ENCODE data around the gene WBP1. TPM values are rescaled to one million over a fixed set of nuclear protein-coding genes. Genes with fewer than 3 reads are reported as not detected.
A peak's percentile ranks its signal among the peaks of the same experiment; 100 is the strongest.

The WBP1 gene
- total RNA-seq, 2 experiments from 2014 or later = 68.8 to 70.8 TPM

DNA sequence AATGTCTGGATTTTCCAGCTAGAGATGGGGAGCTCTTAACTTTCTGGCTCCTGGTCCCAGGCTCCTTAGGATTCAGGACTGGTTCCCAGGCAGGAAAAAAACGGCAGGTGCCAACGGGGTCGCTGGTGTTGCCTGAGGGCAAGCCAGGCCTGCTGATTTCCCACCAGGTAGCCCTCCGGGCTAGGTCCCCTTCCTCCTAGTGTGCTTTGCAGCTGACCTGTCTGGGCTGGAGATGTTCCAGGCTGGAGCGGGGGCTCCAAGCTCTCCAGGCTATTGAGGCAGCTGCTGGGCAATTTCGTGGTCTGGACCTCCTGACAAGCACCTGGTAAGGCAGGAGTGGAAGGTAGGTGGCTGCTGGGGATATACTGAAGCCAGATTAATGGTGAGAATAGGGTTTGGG is 16.2 kb downstream of the WBP1 start:
- POLR2A ChIA-PET = interaction anchor here (0.6 to 1.2 kb wide), 5 partner anchors 17 to 327 kb away, joined by 3 to 5 read pairs (median 4); partner anchors contain the start of genes HTRA2, INO80B and WBP1
- intact Hi-C loops (cut with micrococcal nuclease; ENCODE audit: unreplicated experiment) = no loop called here

DNA sequence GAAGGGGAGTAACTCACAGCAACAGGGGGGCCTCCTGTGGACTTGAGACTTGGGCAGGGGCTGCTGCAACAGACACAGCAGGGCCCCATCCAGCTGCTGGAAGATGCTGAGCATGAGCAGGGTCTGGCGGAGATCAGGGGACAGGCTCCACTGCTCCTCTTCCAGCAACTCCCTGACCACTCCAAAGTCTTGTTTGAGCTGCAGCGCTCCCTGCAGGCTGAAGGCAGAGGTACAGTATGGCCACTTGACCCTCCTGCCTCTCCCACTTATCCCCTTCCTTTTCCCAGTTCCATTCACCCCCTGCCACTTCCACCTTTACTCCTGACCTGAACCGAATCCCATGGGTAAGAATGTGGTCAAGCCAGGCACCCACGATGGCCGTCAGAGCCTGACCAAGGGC is 16.7 kb downstream of the WBP1 start:
- Histone ChIP-seq H3K79me2 (ENCODE audit: insufficient read depth, low read depth, low read length) (peaks cover 7% of the 10 kb centered on the region; the same call in 1 of the 2 replicates), H3K9me3 (ENCODE audit: low read length) (no peaks in the 10 kb centered on the region), H3K4me3 (ENCODE audit: low read depth, low read length, poor library complexity, severe bottlenecking) (no peak overlapping the region), H3K4me2 (ENCODE audit: low read length) (no peak overlapping the region), H3K4me1 (ENCODE audit: insufficient read depth, low read length, poor library complexity, severe bottlenecking) (peaks cover 16% of the 10 kb centered on the region), H4K20me1 (ENCODE audit: insufficient read depth, low read length) (no peaks in the 10 kb centered on the region), H3K27ac (ENCODE audit: low read depth, low read length, poor library complexity, severe bottlenecking) (no peak overlapping the region), H2AFZ (ENCODE audit: low read length) (no peak overlapping the region), H3K36me3 (ENCODE audit: insufficient read depth, low read length) (peaks cover 38% of the 10 kb centered on the region), H3K9me2 (ENCODE audit: insufficient read depth, low read length) (no peaks in the 10 kb centered on the region)
- POLR2A ChIA-PET = interaction anchor here (0.6 to 1.2 kb wide), 2 partner anchors 17 to 20 kb away, joined by 3 to 5 read pairs; partner anchors contain the start of genes INO80B and WBP1
- BruUV-seq (replicated peaks) = no TSS peak
- intact Hi-C loops (cut with micrococcal nuclease; ENCODE audit: unreplicated experiment) = no loop called here
- CTCF ChIA-PET (ENCODE audit: unreplicated experiment) = no interaction called here
- no peak for DNase-seq (ENCODE audit: low spot score)
- TF ChIP-seq, protein P1, sequence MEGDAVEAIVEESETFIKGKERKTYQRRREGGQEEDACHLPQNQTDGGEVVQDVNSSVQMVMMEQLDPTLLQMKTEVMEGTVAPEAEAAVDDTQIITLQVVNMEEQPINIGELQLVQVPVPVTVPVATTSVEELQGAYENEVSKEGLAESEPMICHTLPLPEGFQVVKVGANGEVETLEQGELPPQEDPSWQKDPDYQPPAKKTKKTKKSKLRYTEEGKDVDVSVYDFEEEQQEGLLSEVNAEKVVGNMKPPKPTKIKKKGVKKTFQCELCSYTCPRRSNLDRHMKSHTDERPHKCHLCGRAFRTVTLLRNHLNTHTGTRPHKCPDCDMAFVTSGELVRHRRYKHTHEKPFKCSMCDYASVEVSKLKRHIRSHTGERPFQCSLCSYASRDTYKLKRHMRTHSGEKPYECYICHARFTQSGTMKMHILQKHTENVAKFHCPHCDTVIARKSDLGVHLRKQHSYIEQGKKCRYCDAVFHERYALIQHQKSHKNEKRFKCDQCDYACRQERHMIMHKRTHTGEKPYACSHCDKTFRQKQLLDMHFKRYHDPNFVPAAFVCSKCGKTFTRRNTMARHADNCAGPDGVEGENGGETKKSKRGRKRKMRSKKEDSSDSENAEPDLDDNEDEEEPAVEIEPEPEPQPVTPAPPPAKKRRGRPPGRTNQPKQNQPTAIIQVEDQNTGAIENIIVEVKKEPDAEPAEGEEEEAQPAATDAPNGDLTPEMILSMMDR (conservative IDR thresholded peaks at IDR 0.05; ENCODE audit: low read length) = peak; percentile 54
- no peak for TF ChIP-seq EZH2phosphoT487 (IDR thresholded peaks at IDR 0.05; ENCODE audit: borderline replicate concordance, low read depth, low read length)

More for the DNA sequence above, 16.2 kb downstream of the WBP1 start:
- TF ChIP-seq EZH2phosphoT487 (IDR thresholded peaks at IDR 0.05; ENCODE audit: borderline replicate concordance, low read depth, low read length) = no peak
- TF ChIP-seq, protein P1 (conservative IDR thresholded peaks at IDR 0.05; ENCODE audit: low read length) = no peak
- Histone ChIP-seq H3K36me3 (ENCODE audit: insufficient read depth, low read length) (peaks cover 34% of the 10 kb centered on the region), H3K4me2 (ENCODE audit: low read length) (no peak overlapping the region), H3K9me3 (ENCODE audit: low read length) (no peaks in the 10 kb centered on the region), H3K27ac (ENCODE audit: low read depth, low read length, poor library complexity, severe bottlenecking) (no peak overlapping the region), H3K4me1 (ENCODE audit: insufficient read depth, low read length, poor library complexity, severe bottlenecking) (peaks cover 16% of the 10 kb centered on the region), H3K79me2 (ENCODE audit: insufficient read depth, low read depth, low read length) (peaks cover 7% of the 10 kb centered on the region; the same call in 1 of the 2 replicates), H3K4me3 (ENCODE audit: low read depth, low read length, poor library complexity, severe bottlenecking) (no peak overlapping the region), H2AFZ (ENCODE audit: low read length) (no peak overlapping the region), H4K20me1 (ENCODE audit: insufficient read depth, low read length) (no peaks in the 10 kb centered on the region), H3K9me2 (ENCODE audit: insufficient read depth, low read length) (no peaks in the 10 kb centered on the region)
- CTCF ChIA-PET (ENCODE audit: unreplicated experiment) = interaction anchor here (0.6 kb wide), 2 partner anchors 22 to 77 kb away, joined by 5 read pairs; no protein-coding TSS in a partner anchor
- no peak for DNase-seq (ENCODE audit: low spot score)
- BruUV-seq (replicated peaks) = no TSS peak

DNA sequence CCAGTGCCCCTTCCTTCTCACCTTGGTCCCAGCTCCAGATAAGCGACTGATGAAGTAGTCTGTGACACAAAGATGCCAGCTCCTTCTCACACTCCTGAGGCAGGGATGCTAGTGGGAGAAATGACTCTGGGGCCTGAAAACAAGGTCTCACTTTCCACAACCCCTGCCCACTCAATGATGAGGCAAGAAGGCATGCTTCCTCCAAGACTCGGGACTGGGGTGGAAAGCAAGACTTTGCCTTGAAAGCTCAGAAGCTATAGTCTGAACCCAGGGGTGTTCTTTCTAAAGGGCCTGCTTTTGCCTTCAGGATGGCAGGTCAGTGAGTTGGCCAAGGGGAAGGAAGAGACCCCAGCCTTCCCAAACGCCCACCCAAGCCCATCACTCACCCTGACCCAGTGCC is 23.2 kb downstream of the WBP1 start:
- H4K20me1 ChIP-seq (ENCODE audit: insufficient read depth, low read length) = no peaks in the 10 kb centered on the region
- peaks cover 18% of the 10 kb centered on the region for H3K4me1 ChIP-seq (ENCODE audit: insufficient read depth, low read length, poor library complexity, severe bottlenecking)
- BruUV-seq (replicated peaks) = no TSS peak
- peaks cover 44% of the 10 kb centered on the region for H3K36me3 ChIP-seq (ENCODE audit: insufficient read depth, low read length)
- ChIA-PET POLR2A (interaction anchor here (1.3 to 5.1 kb wide), 5 partner anchors 9 to 104 kb away, joined by 4 to 25 read pairs (median 9); partner anchors contain the start of genes AUP1, HTRA2, MRPL53 and WBP1), CTCF (ENCODE audit: unreplicated experiment) (interaction anchor here (4.1 kb wide), 1 partner anchor 49 kb away, joined by 18 read pairs; the partner anchor contains the start of genes AUP1 and HTRA2)
- no peaks in the 10 kb centered on the region for H3K9me2 ChIP-seq (ENCODE audit: insufficient read depth, low read length)
- H3K4me2 ChIP-seq (ENCODE audit: low read length) = peak overlapping the region; percentile 90
- H3K27ac ChIP-seq (ENCODE audit: low read depth, low read length, poor library complexity, severe bottlenecking) = no peak overlapping the region
- H3K4me3 ChIP-seq (ENCODE audit: low read depth, low read length, poor library complexity, severe bottlenecking) = peak overlapping the region; percentile 78
- no peaks in the 10 kb centered on the region for H3K9me3 ChIP-seq (ENCODE audit: low read length)
- TF ChIP-seq EZH2phosphoT487 (IDR thresholded peaks at IDR 0.05; ENCODE audit: borderline replicate concordance, low read depth, low read length) = no peak
- TF ChIP-seq, protein P1 (conservative IDR thresholded peaks at IDR 0.05; ENCODE audit: low read length) = no peak
- H2AFZ ChIP-seq (ENCODE audit: low read length) = no peak overlapping the region
- peaks cover 28% of the 10 kb centered on the region for H3K79me2 ChIP-seq (ENCODE audit: insufficient read depth, low read depth, low read length)
- DNase-seq (ENCODE audit: low spot score) = no peak
- intact Hi-C loops (cut with micrococcal nuclease; ENCODE audit: unreplicated experiment) = no loop called here
